ENCODE data around the gene TACR2.

- no peak for TF ChIP-seq ZSCAN20 (CRISPR knock-in tag; IDR thresholded peaks at IDR 0.05)
- no peak for TF ChIP-seq NFE2L2 (conservative IDR thresholded peaks at IDR 0.05; ENCODE audit: low read length)
- no peak for TF ChIP-seq CTCF (IDR thresholded peaks at IDR 0.05)
- TF ChIP-seq REST (IDR thresholded peaks at IDR 0.05), result no peak
- no peak for TF ChIP-seq RAD21 (conservative IDR thresholded peaks at IDR 0.05 in 1 of 2, IDR thresholded peaks at IDR 0.05 in 1 of 2)
- no peak for TF ChIP-seq PBX3 (IDR thresholded peaks at IDR 0.05)
Measured at GRCh38 chr10:69388488-69388887, 28.2 kb downstream of the TACR2 start.
